Panc1 (cell line): ENCODE data around the gene KRTAP22-2. TPM values are rescaled to one million over a fixed set of nuclear protein-coding genes. Genes with fewer than 3 reads are reported as not detected.

Source experiments
- ATAC-seq: fragments of 200-7000 bp; cut with Tn5 transposase; 2 replicates; pipeline ENCODE4 v1.9.1; 2020; ENCODE audit warnings: mild to moderate bottlenecking, moderate library complexity
- BruUV-seq: library from RNA; stranded (reverse); fragments of 400-500 nt; replicated peaks from 2 replicates; lab custom pipeline; 2021; lab: Mats Ljungman, UMichigan
- CTCF ChIA-PET: fragments of 300-600 bp; sonication (Branson Sonifier 250); formaldehyde crosslinking; loops from one replicate; lab custom pipeline; 2022; ENCODE audit warnings: antibody characterized with exemption; lab: Charles Lee
- POLR2A ChIA-PET: fragments of 300-600 bp; sonication (Branson Sonifier 250); formaldehyde crosslinking; loops from one replicate; lab custom pipeline; 2022; ENCODE audit warnings: antibody characterized with exemption; lab: Charles Lee
- DNase-seq: peaks from one replicate; pipeline ENCODE4 v3.0.0-alpha.2; 2010; ENCODE audit warnings: low read depth, low spot score
- H3K27ac ChIP-seq: 2 replicates; pipeline ENCODE4 v1.5.1; 2011; ENCODE audit warnings: mild to moderate bottlenecking, low read length, inconsistent platforms
- H3K27me3 ChIP-seq: fragments of 200-500 bp; sonication (Bioruptor generic); 2 replicates; pipeline ENCODE4 v1.6.0; 2014; ENCODE audit warnings: low read length, inconsistent platforms; ENCODE audit not compliant: control insufficient read depth, insufficient read depth
- H3K36me3 ChIP-seq: fragments of 200-500 bp; sonication (Bioruptor generic); 2 replicates; pipeline ENCODE4 v1.5.1; 2014; ENCODE audit warnings: inconsistent platforms, mild to moderate bottlenecking, low read length, moderate library complexity; ENCODE audit not compliant: control insufficient read depth, insufficient read depth
- H3K4me1 ChIP-seq: 2 replicates; pipeline ENCODE4 v1.5.1; 2011; ENCODE audit warnings: inconsistent platforms, mild to moderate bottlenecking, low read length, moderate library complexity; ENCODE audit not compliant: control insufficient read depth, insufficient read depth
- H3K4me3 ChIP-seq, 2 experiments: 2 replicates each; pipeline ENCODE4 v1.5.1; 2011 to 2012; ENCODE audit warnings: low read depth in 2 of 2, low read length in 2 of 2, mild to moderate bottlenecking in 2 of 2, inconsistent platforms in 1 of 2, moderate library complexity in 1 of 2
- H3K9me3 ChIP-seq: fragments of 200-500 bp; sonication (Bioruptor generic); 2 replicates; pipeline ENCODE4 v1.5.1; 2014; ENCODE audit warnings: low read depth, mild to moderate bottlenecking, inconsistent platforms, low read length, moderate library complexity; ENCODE audit not compliant: control insufficient read depth, insufficient read depth
- CTCF ChIP-seq: fragments of 450-650 bp; IDR thresholded peaks from 2 replicates; pipeline ENCODE4 v1.5.1; 2017; ENCODE audit warnings: mild to moderate bottlenecking
- POLR2AphosphoS5 ChIP-seq: IDR thresholded peaks from 2 replicates; pipeline ENCODE4 v1.6.1; 2012; ENCODE audit warnings: mild to moderate bottlenecking, low read depth, low read length, moderate library complexity
- REST ChIP-seq, 2 experiments: IDR thresholded peaks; 2 replicates each; pipeline ENCODE4 v1.6.1; 2011 to 2012; ENCODE audit warnings: low read depth in 2 of 2, control low read depth in 1 of 2, low read length in 1 of 2, mild to moderate bottlenecking in 1 of 2, moderate library complexity in 1 of 2; ENCODE audit not compliant: insufficient read depth in 1 of 2
- SIN3A ChIP-seq: IDR thresholded peaks from 2 replicates; pipeline ENCODE4 v1.6.1; 2012; ENCODE audit warnings: low read depth, mild to moderate bottlenecking, low read length, moderate library complexity, borderline replicate concordance; ENCODE audit not compliant: insufficient read depth
- TCF7L2 ChIP-seq: IDR thresholded peaks from 2 replicates; pipeline ENCODE4 v1.6.1; 2011; ENCODE audit warnings: mild to moderate bottlenecking, low read depth, low read length, inconsistent platforms
- in situ Hi-C: cut with HindIII; loops from 2 replicates; pipeline ENCODE4 v1.10.0; 2016; ENCODE audit warnings: low sequenced_read_pairs, low pct_unique_long_range_greater_than_20kb
- intact Hi-C: fragments of 100-400 bp; cut with micrococcal nuclease; formaldehyde crosslinking; loops from one replicate; pipeline ENCODE4 v1.10.0; 2022; ENCODE audit not compliant: unreplicated experiment
- total RNA-seq: library from RNA; stranded (reverse); gene quantifications from one replicate; pipeline ENCODE4 v1.2.1, GENCODE V29; 2021; ENCODE audit not compliant: unreplicated experiment

KRTAP22-2 gene
- total RNA-seq, 1 experiment from 2014 or later: not detected

- CTCF ChIA-PET: no interaction called here
- Histone ChIP-seq H3K4me1 (no peaks in the 10 kb centered on the region), H3K4me3 (no peak overlapping the region), H3K27me3 (no peaks in the 10 kb centered on the region), H3K27ac (no peak overlapping the region), H3K9me3 (no peaks in the 10 kb centered on the region), H3K36me3 (no peaks in the 10 kb centered on the region)
- POLR2A ChIA-PET: no interaction called here
- no peak for TF ChIP-seq SIN3A
- TF ChIP-seq CTCF: no peak
- no peak for TF ChIP-seq REST (IDR thresholded peaks at IDR 0.05; ENCODE audit: insufficient read depth in 1 of 2, low read depth in 2 of 2, low read length in 1 of 2)
- TF ChIP-seq POLR2AphosphoS5: no peak
- no peak for TF ChIP-seq TCF7L2
- ATAC-seq (no peak), DNase-seq (no peak)
- intact Hi-C loops: no loop called here
- no TSS peak for BruUV-seq
- in situ Hi-C loops: no loop called here
Measured at GRCh38 chr21:30582870-30583269, 7.3 kb downstream of the KRTAP22-2 start.

GRCh38 chr21:30580132-30580531, 10.1 kb downstream of the KRTAP22-2 start:
- BruUV-seq: no TSS peak
- intact Hi-C loops (no loop called here), in situ Hi-C loops (no loop called here)
- ATAC-seq (no peak), DNase-seq (no peak)
- ChIA-PET CTCF (no interaction called here), POLR2A (no interaction called here)
- H3K27me3 ChIP-seq: no peaks in the 10 kb centered on the region
- no peaks in the 10 kb centered on the region for H3K9me3 ChIP-seq
- H3K4me1 ChIP-seq: no peaks in the 10 kb centered on the region
- TF ChIP-seq REST (IDR thresholded peaks at IDR 0.05; ENCODE audit: insufficient read depth in 1 of 2, low read depth in 2 of 2, low read length in 1 of 2) (no peak), POLR2AphosphoS5 (no peak), TCF7L2 (no peak), SIN3A (no peak), CTCF (no peak)
- no peak overlapping the region for H3K4me3 ChIP-seq
- no peaks in the 10 kb centered on the region for H3K36me3 ChIP-seq
- no peak overlapping the region for H3K27ac ChIP-seq
